Midbrain (tissue), 1 donor: ENCODE results near the gene PCDHB12.
"Not testable (repeated sequence)": the region's sequence is repeated elsewhere in the genome, so short reads cannot be mapped to it uniquely, and the experiment has no call there.

Experiments used
- DNase-seq: peaks from one replicate; lab custom pipeline; 2025; lab: John Stamatoyannopoulos, UW

PCDHB12 gene

GRCh38 chr5:141210281-141210680, 1.8 kb downstream of the PCDHB12 start:
- not testable (repeated sequence) for DNase-seq

- DNase-seq = not testable (repeated sequence)
Observed at GRCh38 chr5:141210849-141211248, 2.3 kb downstream of the PCDHB12 start.

GRCh38 chr5:141213656-141214339, 5.3 kb downstream of the PCDHB12 start, which contains the start of gene PCDHB13:
PCDHB13 (plus strand) TSS chr5:141213919; CDS start chr5:141214124, 205 bp downstream.
- peak; percentile 4 for DNase-seq

DNA sequence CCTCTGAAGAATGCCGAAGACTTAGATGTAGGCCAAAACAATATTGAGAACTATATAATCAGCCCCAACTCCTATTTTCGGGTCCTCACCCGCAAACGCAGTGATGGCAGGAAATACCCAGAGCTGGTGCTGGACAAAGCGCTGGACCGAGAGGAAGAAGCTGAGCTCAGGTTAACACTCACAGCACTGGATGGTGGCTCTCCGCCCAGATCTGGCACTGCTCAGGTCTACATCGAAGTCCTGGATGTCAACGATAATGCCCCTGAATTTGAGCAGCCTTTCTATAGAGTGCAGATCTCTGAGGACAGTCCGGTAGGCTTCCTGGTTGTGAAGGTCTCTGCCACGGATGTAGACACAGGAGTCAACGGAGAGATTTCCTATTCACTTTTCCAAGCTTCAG, 6.1 kb downstream of the PCDHB12 start:
- not testable (repeated sequence) for DNase-seq

- not testable (repeated sequence) for DNase-seq
Observed at GRCh38 chr5:141215504-141215903, 7.0 kb downstream of the PCDHB12 start.

DNA sequence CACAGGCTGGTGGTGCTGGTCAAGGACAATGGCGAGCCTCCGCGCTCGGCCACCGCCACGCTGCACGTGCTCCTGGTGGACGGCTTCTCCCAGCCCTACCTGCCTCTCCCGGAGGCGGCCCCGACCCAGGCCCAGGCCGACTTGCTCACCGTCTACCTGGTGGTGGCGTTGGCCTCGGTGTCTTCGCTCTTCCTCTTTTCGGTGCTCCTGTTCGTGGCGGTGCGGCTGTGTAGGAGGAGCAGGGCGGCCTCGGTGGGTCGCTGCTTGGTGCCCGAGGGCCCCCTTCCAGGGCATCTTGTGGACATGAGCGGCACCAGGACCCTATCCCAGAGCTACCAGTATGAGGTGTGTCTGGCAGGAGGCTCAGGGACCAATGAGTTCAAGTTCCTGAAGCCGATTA, 7.5 kb downstream of the PCDHB12 start:
- DNase-seq = not testable (repeated sequence)

- DNase-seq = peak; percentile 7
Observed at GRCh38 chr5:141223112-141223783, 14.7 kb downstream of the PCDHB12 start, which contains the start of gene PCDHB14. PCDHB14 (plus strand) TSS chr5:141223343; CDS start chr5:141223506, 163 bp downstream.

DNA sequence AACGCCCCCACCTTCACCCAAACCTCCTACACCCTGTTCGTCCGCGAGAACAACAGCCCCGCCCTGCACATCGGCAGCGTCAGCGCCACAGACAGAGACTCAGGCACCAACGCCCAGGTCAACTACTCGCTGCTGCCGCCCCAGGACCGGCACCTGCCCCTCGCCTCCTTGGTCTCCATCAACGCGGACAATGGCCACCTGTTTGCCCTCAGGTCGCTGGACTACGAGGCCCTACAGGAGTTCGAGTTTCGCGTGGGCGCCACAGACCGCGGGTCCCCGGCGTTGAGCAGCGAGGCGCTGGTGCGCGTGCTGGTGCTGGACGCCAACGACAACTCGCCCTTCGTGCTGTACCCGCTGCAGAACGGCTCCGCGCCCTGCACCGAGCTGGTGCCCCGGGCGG, 16.3 kb downstream of the PCDHB12 start:
- DNase-seq = not testable (repeated sequence)

DNA sequence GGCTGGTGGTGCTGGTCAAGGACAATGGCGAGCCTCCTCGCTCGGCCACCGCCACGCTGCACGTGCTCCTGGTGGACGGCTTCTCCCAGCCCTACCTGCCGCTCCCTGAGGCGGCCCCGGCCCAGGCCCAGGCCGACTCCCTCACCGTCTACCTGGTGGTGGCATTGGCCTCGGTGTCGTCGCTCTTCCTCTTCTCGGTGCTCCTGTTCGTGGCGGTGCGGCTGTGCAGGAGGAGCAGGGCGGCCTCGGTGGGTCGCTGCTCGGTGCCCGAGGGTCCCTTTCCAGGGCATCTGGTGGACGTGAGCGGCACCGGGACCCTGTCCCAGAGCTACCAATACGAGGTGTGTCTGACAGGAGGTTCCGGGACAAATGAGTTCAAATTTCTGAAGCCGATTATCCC, 16.9 kb downstream of the PCDHB12 start:
- not testable (repeated sequence) for DNase-seq

DNA sequence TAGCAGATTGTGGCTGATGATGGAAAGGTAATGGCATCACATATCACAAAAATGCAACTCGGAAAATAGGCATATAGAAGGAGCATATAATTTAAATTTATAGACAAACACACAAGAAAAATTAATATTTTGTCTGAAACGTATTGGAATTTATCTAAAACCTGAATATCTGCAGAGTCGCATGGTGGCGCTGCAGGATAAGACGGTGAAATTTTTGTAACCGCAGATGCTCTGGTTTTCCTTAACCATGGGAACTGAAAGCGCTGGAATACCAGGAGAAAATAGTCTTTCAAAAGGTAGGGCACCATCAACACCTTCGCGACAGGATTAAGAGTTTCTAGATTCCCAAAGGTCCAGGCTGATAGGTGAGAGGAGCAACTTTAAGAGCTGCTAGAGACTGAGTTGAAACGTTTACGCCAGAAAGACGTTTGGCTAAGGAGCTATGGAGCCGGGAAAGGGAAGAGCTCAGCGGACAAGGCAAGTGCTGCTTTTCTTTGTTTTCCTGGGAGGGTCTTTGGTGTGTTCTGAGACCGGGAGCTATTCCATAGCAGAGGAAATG, 25.7 kb downstream of the PCDHB12 start:
- no peak for DNase-seq

- DNase-seq = not testable (repeated sequence)
Observed at GRCh38 chr5:141235922-141236321, 27.4 kb downstream of the PCDHB12 start.

DNA sequence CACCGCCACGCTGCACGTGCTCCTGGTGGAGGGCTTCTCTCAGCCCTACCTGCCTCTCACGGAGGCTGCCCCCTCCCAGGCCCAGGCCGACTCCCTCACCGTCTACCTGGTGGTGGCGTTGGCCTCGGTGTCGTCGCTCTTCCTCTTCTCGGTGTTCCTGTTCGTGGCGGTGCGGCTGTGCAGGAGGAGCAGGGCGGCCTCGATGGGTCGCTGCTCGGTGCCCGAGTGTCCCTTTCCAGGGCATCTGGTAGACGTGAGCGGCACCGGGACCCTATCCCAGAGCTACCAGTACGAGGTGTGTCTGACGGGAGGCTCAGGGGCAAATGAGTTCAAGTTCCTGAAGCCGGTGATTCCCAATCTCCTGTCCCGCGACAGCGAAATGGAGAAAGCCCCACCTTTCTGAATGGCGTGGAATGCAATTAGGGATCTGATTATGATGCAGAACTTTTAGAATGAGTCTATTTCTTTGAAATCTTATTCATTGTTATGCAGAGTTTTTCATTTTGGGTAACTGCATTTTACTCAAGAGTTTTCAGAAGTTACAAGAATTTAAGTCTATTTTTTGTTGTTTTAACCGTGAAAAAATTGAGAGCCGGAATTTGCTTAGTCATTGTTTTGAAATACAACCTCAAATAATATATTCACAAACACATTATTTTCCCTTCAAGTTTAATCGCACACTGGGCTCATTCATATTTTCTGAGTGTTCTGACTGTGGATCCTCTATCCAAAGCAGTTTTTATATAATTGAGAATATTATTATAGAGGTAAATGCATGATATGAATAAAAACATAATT, 28.2 kb downstream of the PCDHB12 start:
- DNase-seq = no peak

GRCh38 chr5:141241496-141241895, 33.0 kb downstream of the PCDHB12 start:
- DNase-seq = no peak

DNA sequence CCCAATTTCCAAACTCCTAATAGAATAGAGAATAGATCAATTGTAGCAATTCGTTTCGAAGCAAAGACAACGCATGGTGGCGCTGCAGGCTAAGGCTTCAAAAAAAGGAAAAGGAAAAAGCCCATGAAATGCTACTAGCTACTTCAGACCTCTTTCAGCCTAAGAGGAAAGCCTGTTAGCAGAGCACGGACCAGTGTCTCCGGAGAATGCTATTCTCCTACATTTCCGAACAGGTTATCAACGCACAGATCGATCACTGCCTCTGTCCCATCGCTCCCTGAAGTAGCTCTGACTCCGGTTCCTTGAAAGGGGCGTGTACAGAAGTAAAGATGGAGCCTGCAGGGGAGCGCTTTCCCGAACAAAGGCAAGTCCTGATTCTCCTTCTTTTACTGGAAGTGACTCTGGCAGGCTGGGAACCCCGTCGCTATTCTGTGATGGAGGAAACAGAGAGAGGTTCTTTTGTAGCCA, 36.8 kb downstream of the PCDHB12 start, which contains the start of gene PCDHB15:
Gene PCDHB15, plus strand, starts transcription at position 146 of the 468 bp plus-strand sequence. Its CDS starts 184 bp downstream, at position 330.
- peak; percentile 11 for DNase-seq

- not testable (repeated sequence) for DNase-seq
Observed at GRCh38 chr5:141246971-141247370, 38.5 kb downstream of the PCDHB12 start.

GRCh38 chr5:141247434-141247833, 38.9 kb downstream of the PCDHB12 start:
- DNase-seq = not testable (repeated sequence)

DNA sequence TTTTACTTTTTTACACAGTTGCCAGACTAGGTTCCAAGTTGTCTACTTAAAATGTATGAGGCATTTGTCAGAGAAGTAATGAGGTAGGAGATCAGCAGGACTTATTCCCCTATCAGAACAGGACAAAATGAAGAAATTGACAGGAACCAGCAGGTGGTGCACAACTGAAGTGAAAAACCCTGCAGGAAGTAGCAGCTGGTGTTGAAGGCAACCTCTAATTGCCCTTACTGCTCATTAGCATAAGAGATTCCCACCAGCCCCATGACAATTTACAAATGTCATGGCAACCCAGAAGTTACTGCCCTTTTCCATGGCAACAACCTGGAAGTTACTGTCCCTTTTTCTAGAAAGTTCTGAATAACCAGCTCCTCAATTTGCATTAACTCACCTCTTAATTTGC, 42.1 kb downstream of the PCDHB12 start:
- no peak for DNase-seq

- DNase-seq = no peak
Observed at GRCh38 chr5:141258464-141258863, 49.9 kb downstream of the PCDHB12 start.

GRCh38 chr5:141258948-141259347, 50.4 kb downstream of the PCDHB12 start:
- DNase-seq = no peak

- no peak for DNase-seq
Observed at GRCh38 chr5:141260458-141261237, 52.1 kb downstream of the PCDHB12 start.

GRCh38 chr5:141261238-141261546, 52.7 kb downstream of the PCDHB12 start:
- no peak for DNase-seq
